GM19023 (cell line): Measurements from ENCODE around the gene ITGB2.

ENCODE experiments used
- ATAC-seq: cut with Tn5 transposase; IDR thresholded peaks from one replicate; pipeline ENCODE4 v1.9.1; 2021; ENCODE audit warnings: mild to moderate bottlenecking, moderate library complexity; ENCODE audit not compliant: unreplicated experiment

Gene ITGB2

GRCh38 chr21:44955798-44956175, 35.1 kb upstream of the ITGB2 start:
- no peak for ATAC-seq

- no peak for ATAC-seq
Measured at GRCh38 chr21:44955141-44955797, 34.6 kb upstream of the ITGB2 start.

- ATAC-seq: no peak
Measured at GRCh38 chr21:44954281-44954771, 33.6 kb upstream of the ITGB2 start.

DNA sequence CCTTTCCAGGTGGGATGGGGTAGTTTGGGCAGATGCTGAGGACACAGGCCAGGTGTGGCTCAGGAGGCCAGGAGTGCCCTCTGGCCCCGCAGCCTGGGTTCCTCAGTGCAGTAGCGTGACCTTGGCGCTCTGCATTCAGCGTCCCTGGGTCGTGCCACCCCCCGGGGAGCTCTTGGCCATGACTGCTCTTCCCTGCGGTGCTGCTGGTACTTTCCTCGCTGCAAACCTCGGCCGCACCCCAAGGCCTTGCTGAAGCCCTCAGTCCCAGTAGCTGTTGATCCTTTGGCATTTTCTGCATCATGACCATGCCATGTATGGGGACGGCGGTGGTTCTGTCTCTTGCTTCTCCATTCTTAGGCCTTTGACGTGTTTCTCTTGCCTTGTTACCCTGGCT, 32.9 kb upstream of the ITGB2 start:
- no peak for ATAC-seq

GRCh38 chr21:44952929-44953627, 32.4 kb upstream of the ITGB2 start:
- no peak for ATAC-seq

DNA sequence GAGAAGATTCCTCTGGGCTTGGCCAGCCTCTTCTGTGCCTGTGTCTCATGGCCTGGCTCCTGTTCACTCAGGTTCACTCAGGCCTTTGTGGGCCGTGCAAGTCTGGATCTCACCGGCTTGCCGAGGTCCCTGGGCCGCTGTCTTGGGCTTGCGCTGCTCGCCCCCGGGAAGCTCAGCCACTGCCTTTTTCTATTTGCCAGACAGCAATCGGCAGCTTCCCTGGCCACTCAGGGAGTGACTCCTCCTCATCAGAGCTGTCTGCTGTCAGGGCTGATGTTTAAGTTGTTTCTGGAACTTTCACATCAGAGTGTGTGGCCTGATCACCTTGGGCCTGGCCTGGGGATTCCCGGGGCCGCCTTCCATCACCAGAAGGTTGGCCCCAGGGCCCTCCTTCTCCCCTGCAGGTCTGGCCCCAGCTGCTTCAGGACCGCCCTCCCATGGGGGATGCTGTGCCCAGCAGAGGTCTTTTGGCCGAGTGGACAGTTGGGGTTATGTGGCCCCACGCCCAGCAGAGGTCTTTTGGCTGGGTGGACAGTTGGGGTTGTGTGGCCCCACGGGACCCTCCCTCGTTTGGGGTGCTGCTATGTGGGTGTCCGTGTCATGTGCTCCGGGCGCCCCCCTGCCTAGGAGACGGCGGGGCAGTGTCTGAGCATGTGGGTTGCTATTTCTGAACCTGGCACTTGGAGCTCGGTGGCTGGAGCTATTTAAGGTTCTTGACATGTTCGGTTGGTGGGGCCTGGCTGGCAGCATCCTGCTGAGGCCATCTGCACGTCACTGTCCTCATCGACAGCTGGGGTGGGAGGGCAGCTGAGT, 31.6 kb upstream of the ITGB2 start:
- ATAC-seq: no peak

- no peak for ATAC-seq
Measured at GRCh38 chr21:44951186-44951915, 30.7 kb upstream of the ITGB2 start.

- no peak for ATAC-seq
Measured at GRCh38 chr21:44950351-44950750, 29.7 kb upstream of the ITGB2 start.

DNA sequence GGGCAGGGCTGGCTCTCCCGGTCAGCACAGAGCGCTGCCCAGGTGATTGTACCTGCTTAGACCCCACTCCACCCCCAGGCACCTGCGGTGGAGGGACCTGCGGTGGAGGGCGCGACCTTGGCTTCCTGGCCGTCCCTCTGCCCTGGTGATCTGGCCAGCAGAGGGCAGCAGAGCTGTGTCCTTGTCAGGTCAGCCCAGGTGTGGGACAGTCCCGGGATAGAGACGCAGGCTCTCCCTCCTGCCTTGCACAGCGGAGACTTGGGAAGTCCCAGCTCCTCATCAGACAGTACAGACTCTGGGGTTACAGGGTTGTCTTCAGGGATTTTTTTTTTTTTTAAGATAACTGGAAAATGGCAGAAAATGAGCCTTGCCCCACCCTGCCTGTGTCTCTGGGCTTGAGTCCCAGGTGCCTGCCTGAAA, 29.1 kb upstream of the ITGB2 start:
- ATAC-seq: no peak

DNA sequence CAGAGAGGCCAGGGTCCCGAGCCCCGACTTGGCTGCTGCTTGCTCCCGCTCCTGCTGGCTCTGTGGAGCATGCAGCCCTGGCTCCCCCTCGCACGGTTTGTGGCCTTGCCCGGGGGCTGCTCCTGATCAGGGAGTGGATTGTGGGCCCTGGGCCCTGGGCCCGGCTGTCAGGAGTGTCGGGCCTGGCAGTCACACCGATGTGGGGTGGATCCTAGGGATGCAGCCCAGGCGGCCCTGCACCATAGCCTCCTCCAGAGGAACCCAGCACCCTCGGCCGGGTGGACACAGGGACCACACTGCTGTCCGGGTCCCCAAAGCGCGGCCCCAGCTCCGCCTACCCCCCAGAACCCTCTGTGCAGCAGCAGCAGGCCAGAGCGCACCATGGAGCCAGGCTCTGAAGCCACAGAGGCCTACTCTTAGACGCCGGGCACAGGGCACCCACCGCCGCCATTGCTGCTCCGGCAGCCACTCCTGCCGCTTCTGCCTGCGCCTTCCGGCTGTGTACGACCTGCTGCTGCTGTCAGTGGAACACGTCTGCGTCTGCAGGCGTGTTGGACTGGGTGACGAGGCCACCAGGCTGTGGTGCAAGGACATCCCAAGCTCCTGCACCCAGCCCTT, 28.6 kb upstream of the ITGB2 start:
- no peak for ATAC-seq

DNA sequence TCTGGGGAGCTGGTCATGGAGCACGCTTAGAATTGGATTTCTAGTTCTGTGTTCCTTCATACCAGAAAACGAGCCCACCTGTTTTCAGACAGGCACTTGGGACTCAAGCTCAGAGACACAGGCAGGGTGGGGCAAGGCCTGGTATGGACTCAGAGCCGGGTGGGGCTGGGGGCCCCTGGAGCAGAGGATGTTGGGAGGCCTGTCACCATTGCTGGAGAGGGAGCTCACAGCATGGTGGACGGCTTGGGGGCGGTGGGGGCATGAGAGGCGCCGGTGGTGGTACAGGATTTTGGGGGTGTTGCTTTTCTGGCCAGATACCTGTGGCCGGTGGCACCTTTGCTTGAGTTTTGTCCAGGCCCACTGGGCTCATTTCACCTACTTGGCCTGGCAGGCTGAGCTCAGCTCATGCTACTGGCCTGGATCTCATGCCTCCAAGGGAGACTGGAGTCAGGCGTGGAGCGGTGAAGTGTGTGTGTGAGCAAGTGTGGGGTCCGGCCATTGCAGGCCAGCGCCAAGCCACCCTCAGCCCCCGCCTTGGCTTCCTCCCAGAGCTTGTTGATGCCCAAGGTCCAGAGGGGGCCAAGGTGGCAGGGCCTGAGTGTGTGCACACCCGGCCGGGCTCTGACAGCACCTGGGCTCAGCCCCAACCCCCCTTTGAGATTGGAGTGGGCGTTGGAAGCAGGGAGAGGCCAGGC, 27.9 kb upstream of the ITGB2 start:
- ATAC-seq: no peak

DNA sequence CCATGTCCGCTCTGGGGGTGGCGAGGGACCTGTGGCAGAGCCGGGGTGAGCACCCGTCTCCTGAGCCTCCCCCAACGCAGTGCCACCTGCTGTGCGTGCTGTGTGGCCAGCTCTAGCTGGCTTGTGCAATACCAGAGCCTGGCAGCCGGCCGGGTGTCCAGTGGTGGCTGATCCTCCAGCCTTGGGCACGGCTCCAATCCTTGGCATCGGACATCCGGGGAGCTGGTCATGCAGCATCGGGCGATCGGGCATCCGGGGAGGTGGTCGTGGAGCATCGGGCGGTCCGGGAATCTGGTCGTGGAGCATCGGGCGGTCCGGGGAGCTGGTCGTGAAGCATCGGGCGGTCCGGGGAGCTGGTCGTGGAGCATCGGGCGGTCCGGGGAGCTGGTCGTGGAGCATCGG, 27.2 kb upstream of the ITGB2 start:
- ATAC-seq: no peak

DNA sequence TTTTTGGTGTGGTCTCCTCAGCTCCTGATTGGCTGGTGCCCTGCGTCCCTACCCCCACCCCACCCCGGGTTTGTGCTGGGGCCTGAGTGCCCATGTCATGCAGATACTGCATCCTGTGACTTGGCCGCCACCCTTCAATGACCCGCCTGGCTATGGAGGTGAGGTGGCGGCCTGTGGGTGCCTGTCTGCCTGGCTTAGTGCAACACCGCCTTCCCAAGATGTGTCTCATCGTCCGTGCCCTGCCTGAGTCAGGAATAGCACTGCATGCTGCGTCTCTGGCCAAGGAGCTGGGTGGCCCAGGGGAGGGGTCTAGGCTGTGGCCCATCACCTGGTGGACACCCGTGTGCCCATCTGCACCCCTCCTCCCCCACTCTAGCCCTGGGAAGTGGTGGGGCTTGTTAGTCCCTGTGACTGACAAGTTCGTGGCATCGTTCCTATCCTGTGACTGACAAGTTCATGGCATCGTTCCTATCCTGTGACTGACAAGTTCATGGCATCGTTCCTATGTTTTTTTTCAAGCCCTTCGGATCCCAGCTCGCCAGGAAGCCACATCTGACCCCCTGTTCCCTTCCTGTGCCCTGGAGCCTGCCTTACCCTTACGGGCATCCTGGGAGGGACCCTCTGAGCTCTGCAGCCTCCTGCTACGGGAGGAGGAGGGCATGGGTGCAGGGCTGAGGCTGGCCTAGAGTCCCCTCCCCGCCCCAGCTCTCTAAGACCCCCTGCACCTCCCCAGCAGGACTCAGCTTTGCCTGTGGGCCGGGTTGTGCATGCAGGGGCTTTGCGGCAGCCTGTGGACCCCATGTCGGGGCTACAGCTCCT, 26.6 kb upstream of the ITGB2 start:
- no peak for ATAC-seq

DNA sequence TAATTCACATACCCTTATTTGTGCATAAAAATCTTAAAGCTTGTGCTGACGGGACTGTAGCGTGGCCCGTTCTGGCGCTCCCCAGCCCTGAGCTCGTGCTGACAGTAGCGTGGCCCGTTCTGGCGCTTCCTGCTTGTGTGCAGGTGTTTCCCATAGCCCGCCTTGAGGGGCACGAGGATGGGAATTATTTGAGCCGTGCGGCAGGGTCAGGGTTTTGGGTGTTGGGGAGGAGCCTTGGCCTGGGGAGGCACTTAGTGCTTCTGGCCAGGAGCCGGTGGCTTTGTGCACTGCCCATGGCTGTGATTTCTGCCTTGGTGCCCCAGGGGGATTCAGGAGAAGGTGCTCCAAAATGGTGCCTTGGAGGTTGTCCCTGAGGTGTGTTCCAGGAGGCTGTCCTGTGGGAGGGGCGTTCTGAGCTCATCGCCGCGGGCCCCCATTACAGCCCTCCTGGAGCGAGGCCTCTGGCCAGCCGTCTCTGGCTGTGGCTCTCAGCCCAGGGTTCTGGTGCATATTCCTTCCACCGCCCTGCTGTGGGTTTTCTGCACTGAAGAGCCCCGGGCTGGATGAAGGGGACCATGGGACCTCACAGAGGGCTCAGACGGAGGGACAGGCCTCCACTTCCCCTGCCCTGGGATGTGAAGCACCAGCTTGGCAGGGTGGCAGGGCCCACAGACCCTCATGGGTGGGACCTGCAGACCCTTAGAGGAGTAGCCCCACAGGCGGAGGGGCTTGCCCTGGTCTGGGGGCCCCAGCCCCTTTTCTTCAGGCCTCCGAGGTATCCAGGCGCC, 25.7 kb upstream of the ITGB2 start:
- no peak for ATAC-seq

- no peak for ATAC-seq
Measured at GRCh38 chr21:44944596-44944995, 23.9 kb upstream of the ITGB2 start.

- no peak for ATAC-seq
Measured at GRCh38 chr21:44943686-44944550, 23.2 kb upstream of the ITGB2 start.

DNA sequence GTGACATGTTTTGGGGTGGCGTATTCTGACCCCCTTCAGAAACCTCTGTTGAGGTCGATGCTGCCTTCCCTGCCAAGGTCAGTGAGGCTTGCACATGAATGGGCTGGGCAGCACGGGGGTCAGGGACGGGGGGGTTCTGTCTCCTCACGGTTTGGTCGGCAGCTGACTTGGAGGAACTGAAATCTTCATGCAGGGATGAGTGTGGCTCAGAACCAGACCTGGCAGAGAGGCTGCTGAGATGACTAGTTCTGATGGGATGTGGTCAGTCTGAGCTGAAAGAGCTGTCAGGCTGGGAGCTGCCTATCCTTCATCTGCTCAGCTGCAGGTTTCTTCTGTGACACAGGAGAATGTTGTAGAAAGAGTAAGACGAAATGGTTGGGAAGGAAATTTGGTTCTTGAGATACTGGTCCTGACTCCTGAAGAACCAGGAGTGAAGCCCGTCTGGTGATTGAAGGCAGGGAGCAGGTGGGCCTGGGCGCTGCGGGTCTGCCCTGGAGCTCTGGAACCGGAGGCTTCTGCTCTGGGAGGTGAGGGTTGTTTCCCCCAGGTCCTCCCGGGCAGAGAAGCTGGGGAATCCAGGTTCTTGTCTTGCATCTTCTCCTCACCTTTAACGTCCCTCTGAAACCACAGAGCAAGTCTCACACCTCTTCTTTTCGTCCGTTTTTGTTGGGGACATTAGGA, 22.4 kb upstream of the ITGB2 start:
- ATAC-seq: no peak
